NCI-H2227 treated with DMSO at 0.1 percent for 48 hours (cell line): ENCODE results near the gene QRFP.

ENCODE experiments used
- DNase-seq: peaks from one replicate; lab custom pipeline; 2025; lab: John Stamatoyannopoulos, UW

QRFP gene

DNA sequence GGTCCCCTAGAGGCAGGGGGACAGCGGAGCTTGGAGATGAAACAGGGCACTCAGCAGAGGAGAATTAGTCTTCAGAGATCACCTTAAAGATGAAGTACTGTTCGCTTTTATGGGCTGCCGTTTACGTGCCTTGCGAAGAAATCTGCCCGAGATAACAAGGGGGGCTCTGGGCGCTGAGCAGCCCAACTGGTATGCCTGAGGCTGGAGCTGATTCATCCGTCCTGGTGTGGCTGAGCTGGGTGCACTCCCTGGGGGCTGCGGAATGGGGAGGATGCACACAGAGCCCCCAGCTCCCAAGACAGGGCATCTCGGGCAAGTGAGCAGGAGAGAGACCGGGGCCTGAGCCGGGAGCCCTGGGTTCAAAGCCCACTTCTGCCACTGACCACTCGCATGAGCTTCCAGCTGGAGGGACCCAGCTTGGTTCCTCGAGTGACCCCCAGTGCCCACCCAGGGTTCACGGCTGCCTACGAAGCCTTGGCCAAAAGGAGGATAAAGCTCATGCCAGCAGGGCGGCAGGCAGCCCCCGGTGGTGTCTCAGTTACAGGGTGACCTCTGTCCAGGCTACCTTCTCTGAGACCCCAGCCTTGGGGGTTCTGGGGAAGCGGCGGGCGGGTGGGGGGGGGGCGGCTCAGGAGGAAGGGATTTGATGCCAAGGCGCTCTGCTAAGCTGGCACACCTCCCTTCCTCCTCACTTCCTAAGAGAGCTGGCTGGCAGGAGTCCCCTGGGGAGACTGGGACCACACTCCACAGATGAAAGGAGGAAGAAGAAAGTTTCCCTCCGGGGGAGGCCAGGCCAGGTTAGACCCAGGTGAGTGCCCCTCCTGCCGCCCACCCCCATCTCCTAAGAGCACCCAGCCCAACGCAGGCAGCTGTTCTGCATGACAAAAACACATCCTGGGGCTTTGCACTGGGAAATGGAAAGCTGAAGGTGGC is 36.8 kb upstream of the QRFP start:
- DNase-seq: no peak

DNA sequence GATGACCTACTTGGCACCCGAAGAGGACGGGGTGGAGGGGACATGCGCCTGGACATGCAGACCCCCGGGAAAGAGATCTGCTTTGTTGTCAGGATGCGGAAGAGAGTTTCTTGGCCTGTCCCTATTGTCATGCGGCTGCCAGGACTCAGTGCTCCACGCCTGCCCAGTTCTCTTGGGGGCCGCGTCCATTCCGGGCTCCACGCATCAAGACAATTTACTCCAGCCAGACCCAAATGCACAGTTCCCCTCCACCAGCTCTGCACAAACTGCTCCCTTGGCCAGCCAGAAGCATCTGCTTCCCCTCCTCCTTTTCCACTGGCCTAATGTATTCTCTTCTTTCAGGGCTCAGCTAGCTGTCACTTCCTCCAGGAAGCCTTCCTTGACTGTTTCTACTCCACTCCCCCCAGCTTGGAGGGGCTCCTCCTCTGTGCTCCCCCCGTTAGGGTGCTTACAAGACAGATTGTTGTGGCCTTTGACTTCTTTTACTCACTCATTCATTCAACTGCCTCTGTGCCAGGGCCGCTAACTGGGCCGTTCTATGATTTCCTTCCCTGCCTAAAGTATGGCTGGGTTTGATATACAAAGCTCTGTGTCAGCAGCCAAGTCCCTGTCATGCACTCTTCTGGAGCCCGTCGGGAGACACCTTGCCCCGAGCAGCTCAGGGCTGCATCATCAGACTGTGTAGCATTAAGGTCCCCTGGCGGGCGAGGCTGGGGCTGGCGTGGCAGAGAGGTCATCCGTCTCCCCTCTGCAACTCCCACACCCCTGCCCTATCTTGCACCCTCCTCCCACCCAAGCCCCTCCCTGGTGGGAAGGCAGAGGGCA is 35.9 kb upstream of the QRFP start:
- no peak for DNase-seq

DNA sequence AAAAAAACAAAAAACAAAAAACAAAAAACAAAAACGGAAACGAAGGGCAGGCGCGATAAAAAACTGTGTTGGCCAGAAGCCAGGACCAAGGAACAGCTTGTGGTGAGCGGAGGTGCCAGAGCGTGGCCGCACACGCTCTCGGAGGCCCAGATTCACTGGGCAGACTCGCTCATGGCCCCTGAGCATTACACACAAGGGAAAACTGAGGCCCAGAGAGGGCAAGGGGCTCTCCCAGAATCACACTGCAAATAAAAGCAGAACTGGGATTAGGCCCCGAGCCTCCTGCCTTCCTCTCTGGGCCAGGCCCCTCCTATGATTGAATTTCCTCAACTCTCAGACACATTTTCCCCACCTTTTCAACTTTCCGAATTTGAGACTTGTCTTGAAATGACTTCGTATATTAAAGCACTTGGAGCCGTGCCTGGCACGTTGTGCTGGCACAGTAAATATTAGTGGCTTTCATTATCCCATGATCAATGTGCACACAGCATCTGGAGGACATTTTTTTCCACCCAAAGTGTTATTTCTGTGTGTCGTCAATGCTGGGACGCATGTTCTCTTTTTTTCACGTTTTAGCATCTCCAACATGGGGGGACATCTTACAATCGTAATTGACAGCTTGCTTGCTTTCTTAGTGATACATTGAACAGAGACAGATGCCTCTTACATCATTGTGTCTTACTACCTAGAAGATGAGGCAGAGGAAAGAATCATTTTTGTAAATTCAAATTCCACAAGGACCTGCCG is 35.1 kb upstream of the QRFP start:
- DNase-seq: no peak

DNA sequence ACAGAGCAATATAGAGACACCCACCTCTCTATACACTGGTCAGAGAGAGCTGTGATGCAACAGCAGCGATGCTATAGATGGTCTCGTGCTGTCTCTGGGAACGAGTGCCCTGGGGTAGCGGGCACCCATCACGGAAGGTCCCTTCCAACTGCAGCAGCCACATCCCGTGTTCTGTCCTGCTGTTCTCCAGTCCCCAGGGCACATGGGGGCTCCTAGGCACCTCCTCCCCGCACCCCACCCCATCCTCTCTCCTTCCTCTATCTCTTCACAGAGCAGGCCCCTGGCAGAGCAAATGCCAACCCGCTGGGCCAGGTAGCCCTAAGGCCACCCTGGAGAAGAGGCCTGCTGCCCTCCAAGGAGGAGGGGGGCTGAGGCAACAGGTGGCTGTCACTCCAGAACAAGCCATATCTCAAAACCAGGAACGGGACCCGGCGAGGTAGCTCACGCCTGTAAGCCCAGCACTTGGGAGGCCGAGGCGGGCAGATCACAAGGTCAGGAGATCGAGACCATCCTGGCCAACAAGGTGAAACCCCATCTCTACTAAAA is 34.3 kb upstream of the QRFP start:
- no peak for DNase-seq

DNA sequence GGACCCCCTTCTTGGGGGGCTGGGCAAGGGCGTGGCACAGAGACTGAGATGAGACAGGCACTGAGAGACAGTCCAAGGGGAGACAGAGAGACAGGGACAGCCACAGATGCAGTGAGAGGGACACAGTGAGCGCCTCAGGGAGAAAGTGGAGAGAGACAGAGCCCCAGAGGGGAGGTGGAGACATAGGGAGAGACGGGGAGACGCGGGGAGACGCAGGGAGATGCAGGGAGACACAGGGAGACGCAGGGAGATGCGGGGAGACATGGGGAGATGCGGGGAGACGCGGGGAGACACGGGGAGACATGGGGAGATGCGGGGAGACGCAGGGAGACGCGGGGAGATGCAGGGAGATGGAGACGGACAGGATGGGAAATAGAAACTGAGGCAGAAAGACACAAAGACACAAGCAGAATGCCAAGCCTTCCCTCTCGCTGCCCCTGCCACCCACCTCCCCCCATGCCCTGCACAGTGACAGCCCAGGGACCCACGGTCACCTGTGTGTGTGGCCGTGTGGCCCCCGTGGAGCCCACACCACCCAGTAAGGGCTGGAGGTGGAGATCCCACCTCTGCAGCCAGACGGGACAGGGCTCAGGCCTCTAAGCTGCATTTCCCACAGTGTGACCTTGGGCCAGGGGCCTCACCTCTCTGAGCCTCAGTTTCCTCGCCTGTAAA is 33.7 kb upstream of the QRFP start:
- DNase-seq: no peak

DNA sequence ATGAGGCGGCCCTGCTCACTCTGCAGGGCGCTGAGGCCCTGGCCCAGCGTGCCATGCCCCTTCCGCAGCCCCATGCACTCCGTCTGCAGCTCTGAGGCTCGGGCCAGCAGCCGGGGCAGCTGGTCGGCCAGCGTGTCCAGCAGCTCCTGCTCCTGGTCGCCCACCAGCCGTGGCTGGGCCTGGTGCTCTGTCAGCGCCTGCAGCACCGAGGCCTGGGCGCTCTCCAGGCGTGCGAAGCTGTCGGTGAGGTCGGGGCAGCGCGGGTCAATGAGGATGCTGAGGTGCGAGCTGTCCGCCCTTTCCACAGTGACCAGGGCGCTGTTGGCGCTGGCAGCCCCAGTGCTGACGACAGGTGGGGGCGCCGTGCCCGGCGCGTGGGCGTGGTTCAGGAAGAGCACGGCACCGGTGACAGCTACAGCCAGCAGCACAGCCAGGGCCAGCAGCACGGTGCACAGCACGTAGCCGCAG is 33.0 kb upstream of the QRFP start:
- DNase-seq: no peak

DNA sequence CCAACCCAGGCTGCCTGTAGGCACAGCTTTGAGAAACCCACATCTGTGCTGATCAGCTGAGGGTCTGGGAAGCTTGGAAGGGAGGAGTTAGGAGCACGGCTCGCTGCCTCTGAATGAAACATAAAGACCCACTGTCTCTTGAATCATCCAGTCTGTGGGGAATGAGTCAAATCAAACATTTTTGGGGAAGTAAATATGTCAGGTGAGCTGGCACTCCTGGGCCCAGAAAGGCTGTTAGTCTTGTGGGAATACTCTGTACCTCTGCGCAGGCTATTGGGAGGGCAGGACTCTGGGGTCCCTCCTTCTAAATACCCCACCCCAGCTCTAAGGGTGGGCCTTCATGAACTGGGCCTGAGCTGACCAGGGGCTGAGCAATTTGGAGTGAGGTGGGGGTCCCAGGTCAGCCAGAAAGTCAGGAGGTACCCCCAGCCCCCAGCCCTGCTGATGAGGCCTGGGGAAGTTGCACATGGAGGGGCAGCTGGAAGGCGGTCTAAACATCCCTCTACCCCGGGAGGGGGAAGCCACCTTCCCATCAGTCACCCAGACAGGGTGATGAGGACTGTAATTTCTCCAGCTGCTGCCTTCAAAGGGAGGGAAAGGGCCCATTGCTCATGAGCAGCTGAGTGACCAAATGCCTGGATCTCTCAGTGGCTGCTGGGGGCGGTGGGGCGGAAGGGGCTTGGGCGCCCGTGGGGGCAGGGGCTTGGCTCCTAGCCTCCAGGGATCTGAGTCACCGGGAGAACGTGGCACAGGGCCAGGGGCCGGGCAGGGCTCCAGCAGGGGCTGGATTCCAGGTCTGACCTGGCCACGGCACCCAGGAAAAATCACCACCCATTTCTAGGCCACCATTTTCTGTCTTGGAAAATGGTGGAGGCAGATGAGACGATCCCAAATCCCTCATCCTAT is 31.6 kb upstream of the QRFP start:
- DNase-seq: no peak

DNA sequence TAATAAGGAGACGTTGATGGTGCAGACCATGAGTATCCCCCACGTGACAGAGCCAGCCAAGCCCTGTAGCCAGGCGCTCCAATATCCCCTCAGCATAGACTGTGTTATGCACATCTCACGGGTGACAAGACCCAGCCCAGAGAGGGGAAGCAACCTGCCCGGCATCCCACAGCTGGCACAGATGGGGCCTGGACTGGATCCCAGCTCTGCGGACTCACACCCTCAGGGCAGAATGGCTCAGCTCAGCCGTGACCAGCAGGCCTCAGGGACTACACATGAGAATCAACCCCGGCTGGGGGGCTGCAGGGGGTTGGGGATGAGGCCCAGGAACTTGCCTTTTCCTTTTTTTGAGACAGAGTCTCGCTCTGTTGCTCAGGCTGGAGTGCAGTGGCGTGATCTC is 30.7 kb upstream of the QRFP start:
- no peak for DNase-seq

DNA sequence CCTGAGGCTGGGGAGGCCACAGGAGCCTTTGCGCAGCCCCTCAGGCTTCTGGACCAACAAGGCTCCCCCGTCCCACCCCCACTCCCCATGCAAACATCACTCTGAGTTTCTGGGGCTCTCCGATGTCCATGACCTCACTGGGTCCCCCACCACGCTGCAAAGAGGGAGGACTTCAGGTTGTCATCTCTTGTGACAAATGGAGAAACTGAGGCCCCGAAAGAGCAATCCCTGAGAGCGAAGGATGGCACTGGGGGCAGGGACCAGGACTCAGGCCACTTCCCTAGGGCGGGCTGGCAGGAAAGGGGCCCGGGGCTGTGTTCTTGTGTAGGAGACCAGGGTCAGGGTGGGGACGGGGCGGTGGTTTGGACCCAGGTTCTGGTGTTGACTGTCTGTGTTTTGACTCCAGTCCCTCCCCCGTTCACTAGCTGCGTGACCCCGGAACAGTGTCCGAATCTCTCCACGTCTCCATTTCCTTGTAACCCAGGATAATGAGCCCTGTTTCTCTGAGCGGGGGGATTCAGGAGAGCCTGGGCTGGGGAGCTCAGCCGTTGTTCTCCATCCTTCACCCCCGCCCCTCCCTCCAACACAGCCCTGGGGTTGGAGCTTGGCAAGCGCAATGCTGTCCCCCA is 28.6 kb upstream of the QRFP start:
- no peak for DNase-seq

DNA sequence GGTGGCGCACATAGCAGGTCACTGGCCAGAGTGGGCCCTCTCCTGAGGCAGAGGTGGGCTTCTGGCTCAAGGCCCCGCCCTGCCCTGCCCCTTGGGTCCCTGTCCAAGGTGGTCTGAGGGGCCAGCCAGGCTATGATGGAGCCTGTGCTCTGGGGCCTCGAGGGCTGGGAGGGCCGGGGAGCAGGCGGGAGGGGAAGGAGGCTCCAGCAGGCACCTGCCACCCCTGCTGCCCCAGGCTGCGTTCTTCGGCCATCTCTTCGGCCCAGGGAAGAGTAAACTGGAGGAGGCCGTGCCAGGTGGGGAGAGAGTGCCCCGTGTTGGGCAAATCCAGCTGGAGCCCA is 27.8 kb upstream of the QRFP start:
- no peak for DNase-seq

DNA sequence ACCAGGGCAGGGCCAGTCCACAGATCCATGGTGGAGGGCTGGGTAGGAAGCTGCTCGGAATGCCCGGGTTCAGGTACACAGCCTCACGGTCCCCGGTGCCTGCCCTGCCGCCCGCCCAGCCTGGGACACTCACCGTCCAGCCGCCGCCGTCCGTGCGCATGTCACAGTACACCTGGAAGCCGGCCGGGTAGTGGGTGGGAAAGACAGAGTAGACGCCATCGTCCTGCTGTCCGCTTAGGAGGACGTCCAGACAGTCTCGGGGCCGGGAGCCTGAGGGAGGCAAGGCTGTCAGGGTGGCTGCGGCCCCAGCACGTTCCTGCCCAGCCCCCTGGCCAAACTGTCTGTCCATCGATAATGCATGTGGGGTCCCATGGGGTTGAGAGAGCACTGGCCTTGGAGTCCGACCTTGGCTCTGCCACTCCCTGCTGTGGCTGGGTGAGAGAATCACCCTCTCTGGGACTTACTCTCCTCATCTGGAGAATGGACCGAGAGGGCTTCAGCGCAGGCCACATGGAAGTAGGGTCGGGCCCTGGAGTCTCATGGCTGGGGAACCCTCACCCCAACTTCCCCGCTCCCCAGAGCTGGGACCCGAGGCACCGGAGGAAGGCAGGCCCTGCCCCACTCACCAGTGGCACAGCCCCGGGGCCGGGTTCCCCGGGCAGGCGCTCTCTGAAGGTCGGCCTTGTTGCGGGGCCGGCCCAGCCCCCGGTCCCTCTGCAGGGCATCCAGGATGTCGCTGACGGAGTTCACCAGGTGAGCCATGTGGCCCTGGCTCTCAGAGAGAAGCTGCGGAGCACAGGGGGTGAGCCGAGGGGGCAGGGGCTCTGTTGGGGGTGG is 27.2 kb upstream of the QRFP start:
- no peak for DNase-seq

DNA sequence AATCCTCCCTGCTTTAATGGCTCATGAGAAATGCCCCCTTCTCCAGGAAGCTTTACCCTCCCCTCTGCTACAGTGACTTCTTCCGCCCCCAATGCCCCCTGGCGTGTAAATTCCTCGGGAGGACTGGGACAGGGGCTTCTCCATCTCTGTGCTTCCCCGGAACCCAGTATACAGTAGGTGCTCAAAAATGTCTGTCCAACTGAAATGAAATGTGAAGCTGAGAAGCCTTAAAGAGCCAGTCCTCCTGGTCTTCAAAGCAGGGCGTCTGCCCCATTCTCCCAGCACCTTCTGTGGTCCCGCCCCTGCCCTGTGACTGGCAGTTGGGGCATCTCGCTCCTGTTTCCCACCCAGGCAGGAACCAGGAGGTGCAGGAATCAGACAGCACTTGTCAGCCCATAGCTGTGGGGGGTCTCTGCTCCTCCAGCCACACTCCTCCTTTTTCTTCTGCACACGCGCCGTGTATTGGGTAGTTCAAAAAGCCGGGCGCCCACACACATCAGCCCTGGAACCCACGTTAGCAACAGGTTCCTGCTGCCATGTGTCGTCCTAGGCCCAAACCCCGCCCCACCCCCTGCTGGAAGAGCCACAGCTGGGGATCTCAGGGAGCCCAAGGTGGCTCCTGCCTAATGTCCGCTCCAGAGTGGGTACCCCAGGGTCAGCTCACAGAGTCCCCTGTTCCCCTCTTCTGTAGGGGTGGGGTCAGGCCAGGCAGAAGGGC is 26.4 kb upstream of the QRFP start:
- DNase-seq: no peak

DNA sequence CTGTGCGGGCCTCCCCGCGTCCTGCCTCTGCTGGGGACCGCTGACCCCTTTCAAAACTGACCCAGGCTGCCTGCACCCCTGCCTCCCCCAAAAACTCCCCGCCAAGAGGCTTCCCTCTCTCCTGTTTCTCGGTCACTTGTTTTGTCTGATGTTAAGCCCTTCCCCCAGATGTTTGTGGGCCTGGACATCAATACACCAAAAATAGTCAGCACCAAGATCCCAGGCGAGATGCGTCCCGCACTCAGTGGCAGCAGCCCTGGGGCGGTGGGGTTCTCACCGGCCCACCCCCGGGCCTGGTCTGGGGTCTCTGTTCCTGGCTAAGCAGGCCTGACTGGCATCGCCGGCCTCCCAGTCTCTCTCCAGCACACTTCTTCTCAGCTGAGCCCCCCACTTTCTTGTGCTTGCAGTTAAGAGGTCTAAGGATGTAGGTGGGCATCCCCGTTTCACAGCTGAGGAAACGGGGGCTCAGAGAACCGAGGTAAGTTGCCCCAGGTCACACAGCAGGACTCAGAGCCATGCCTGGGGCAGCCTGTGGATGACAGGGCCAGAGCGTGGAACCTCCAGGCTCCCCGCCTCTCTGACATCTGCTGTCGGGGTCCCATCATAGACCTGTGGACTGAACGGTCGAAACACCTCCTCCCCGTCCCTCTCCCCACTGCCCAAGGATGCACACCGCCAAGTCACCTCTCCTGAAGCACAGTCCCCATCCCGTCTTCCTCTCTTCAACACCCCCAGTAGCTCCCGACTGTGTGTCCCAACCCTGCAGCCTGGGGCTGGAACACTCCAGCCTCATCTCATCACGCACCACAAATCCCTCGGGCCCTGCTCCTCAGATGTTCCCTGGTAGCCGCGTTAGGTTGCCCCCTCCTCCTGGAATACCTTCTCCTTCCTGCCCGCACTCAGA is 25.6 kb upstream of the QRFP start:
- no peak for DNase-seq

DNA sequence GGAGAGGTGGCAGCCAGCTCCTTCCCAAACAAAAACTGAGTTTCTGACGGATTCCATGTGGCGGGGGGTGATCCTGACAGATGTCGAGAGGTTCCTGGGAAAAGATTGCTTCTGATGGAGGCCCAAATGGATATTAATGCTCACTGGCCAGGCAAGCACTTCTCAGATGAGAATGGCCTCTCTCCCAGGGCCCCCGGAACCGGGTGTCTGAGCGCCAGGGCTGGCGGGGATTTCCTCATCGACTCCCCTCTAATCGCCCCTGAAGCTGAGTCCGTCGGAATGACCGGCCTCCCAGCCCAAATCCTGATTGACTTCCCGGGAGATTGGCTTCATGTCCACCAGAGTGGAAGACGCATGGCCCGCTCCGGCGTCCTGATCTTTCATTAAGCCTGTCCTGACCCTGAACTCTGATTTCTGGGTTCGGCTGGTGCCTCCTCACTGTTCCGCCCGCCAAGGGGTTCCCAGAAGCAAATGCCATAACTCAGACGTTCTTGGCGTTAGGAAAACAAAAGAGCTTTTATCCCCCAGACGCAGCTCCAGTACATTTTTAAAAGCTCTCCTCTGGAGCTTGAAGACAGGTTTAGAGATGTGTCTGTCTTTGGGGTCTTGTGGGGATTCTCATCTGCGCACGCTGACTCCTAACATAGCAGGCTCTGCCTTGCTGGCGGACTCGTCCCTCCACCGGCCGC is 24.8 kb upstream of the QRFP start:
- DNase-seq: no peak

DNA sequence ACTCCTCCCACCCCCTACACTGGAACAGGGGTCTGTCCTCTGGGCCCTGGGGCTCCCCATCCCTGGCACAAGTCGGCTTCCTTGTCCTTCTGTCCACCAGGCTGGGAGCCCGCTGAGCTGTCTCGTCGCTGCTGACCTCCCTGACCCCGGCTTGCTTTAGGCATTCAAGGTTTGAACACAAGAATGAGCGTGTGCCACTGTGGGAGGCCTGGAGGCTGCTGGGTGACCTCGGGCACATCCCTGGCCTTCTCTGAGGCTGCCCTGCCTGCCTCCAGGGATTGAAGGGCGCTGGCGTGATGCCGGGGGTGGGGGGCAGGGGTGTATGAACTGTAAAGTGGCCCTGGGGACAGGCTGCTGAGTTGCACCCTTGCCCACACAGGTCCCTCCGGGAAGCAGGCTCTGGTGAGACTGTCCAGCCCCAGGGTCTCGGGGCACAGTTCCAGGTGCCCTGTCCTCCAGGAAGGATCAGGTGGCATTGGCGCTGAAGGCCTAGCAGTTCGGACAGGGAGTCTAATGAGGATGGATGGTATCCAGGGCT is 24.2 kb upstream of the QRFP start:
- no peak for DNase-seq

DNA sequence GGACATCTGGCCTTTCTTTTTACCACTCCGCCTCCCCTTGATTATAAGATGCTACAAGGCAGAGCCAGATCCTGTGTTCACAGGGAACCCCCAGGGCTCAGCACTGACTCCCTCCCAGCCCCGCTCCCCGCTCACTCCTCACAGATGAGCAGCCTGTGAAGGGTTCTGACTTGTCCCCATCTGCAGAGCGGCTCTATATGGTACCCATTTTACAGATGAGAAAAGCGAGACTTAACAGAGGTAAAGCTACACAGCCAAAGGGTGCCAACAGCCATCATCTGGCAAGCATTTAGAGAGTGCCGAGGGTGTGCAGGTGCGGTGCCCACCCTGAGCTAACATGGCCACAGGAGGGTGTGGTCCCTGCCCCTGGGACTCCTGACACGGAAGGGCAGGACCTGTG is 23.6 kb upstream of the QRFP start:
- DNase-seq: no peak
